Duodenal mucosa (tissue), 2 donors: ENCODE data around the gene AXL.
A peak's percentile ranks its signal among the peaks of the same experiment; 100 is the strongest.

Experiments used
- H3K27ac ChIP-seq: one replicate; pipeline ENCODE4 v1.7.0; 2013; ENCODE audit warnings: low read depth, low read length
- H3K27me3 ChIP-seq, 2 donors: one replicate each; pipeline ENCODE4 v1.7.0; 2013; ENCODE audit warnings: low read length in 2 of 2, control low read depth in 1 of 2; ENCODE audit not compliant: insufficient read depth in 2 of 2, control insufficient read depth in 1 of 2
- H3K36me3 ChIP-seq, 2 donors: one replicate each; pipeline ENCODE4 v1.7.0; 2013; ENCODE audit warnings: low read length in 2 of 2, control low read depth in 1 of 2; ENCODE audit not compliant: insufficient read depth in 2 of 2, control insufficient read depth in 1 of 2
- H3K4me1 ChIP-seq, 2 donors: one replicate each; pipeline ENCODE4 v1.7.0; 2013; ENCODE audit warnings: low read length in 2 of 2, control low read depth in 1 of 2; ENCODE audit not compliant: insufficient read depth in 2 of 2, control insufficient read depth in 1 of 2
- H3K4me3 ChIP-seq, 2 donors: one replicate each; pipeline ENCODE4 v1.7.0; 2013; ENCODE audit warnings: low read length in 2 of 2, low read depth in 1 of 2
- H3K9ac ChIP-seq, 2 donors: one replicate each; pipeline ENCODE4 v1.7.0; 2013; ENCODE audit warnings: low read length in 2 of 2, low read depth in 1 of 2
- H3K9me3 ChIP-seq, 2 donors: one replicate each; pipeline ENCODE4 v1.7.0; 2013; ENCODE audit warnings: low read length in 2 of 2, control low read depth in 1 of 2; ENCODE audit not compliant: control insufficient read depth in 1 of 2

The AXL gene

GRCh38 chr19:41253660-41254059, 34.6 kb downstream of the AXL start:
- H3K9me3 ChIP-seq = no peaks in the 10 kb centered on the region
- H3K27ac ChIP-seq = no peak overlapping the region
- H3K36me3 ChIP-seq = peaks cover 2 to 20% of the 10 kb centered on the region in 2 donors
- no peak overlapping the region for H3K4me3 ChIP-seq
- H3K27me3 ChIP-seq = no peaks in the 10 kb centered on the region
- no peaks in the 10 kb centered on the region for H3K4me1 ChIP-seq
- H3K9ac ChIP-seq = no peak overlapping the region

- Histone ChIP-seq H3K4me3 (no peak overlapping the region), H3K9ac (no peak overlapping the region), H3K36me3 (peaks cover 0 to 17% of the 10 kb centered on the region in 2 donors), H3K4me1 (no peaks in the 10 kb centered on the region), H3K27ac (no peak overlapping the region), H3K9me3 (no peaks in the 10 kb centered on the region), H3K27me3 (no peaks in the 10 kb centered on the region)
These were observed 36.1 kb downstream of the AXL start for GRCh38 chr19:41255171-41255570.

GRCh38 chr19:41261474-41262190, 42.6 kb downstream of the AXL start:
- Histone ChIP-seq H3K4me3 (peak overlapping the region; percentile 82), H3K36me3 (peaks cover 0 to 1% of the 10 kb centered on the region in 2 donors), H3K4me1 (peaks cover 16% of the 10 kb centered on the region in 2 donors), H3K27ac (peak overlapping the region; percentile 68), H3K9ac (peak overlapping the region; percentile 90 to 91), H3K9me3 (no peaks in the 10 kb centered on the region), H3K27me3 (no peaks in the 10 kb centered on the region)

DNA sequence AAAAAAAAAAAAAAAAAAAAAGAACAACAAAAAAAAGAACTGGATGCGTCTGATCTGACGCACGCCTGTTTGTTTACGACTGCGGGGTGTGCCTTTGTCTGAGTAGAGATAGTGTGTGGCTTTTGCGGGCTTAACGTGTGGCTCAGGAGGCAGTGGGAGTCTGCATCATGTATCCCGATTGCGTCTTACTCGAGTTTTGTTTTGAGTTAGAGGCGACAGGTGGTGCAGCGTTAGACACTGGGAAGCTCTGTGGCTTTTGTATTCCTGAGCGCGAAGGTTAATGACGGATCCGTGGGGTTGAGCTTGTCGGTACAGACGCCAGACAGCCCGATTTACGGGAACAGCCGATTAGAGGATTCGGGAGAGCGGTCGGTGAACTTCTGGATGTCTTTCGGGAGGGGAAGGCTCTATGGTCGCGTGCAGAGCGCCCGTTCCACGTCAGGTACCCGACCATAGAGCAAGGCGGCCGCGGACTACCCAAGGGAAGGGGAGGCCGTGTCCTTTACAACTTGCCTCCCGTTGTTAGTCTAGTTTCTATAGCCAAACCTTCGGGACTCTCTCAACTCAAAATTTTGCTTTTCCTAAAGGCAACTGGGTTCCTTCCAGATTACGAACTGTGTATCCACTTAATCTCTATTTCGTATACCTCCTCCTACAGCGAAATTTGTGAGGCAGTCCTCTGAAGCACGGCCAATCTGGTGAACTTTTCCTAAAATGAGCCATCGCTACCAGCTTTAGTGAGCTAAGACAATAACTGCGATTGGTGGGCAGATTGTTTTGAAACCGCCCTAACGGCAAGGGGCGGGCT, 44.2 kb downstream of the AXL start:
- peak overlapping the region; percentile 82 for H3K4me3 ChIP-seq
- peak overlapping the region; percentile 90 to 91 for H3K9ac ChIP-seq
- peak overlapping the region; percentile 95 for H3K27ac ChIP-seq
- peaks cover 2 to 9% of the 10 kb centered on the region in 2 donors for H3K36me3 ChIP-seq
- H3K4me1 ChIP-seq = peaks cover 27% of the 10 kb centered on the region in 2 donors
- no peaks in the 10 kb centered on the region for H3K9me3 ChIP-seq
- no peaks in the 10 kb centered on the region for H3K27me3 ChIP-seq

GRCh38 chr19:41263850-41264580, 45.0 kb downstream of the AXL start, which contains the start of gene HNRNPUL1:
Gene HNRNPUL1, plus strand, starts transcription at chr19:41264372. Its CDS starts 132 bp downstream, at chr19:41264504.
- no peaks in the 10 kb centered on the region for H3K27me3 ChIP-seq
- no peaks in the 10 kb centered on the region for H3K9me3 ChIP-seq
- peak within 1 kb of the TSS; percentile 88 to 90 for H3K4me3 ChIP-seq
- peak within 1 kb of the TSS; percentile 95 for H3K27ac ChIP-seq
- H3K9ac ChIP-seq = peak within 1 kb of the TSS; percentile 91 to 95
- peaks cover 27% of the 10 kb centered on the region in 2 donors for H3K4me1 ChIP-seq
- H3K36me3 ChIP-seq = peaks cover 8 to 17% of the 10 kb centered on the region in 2 donors

DNA sequence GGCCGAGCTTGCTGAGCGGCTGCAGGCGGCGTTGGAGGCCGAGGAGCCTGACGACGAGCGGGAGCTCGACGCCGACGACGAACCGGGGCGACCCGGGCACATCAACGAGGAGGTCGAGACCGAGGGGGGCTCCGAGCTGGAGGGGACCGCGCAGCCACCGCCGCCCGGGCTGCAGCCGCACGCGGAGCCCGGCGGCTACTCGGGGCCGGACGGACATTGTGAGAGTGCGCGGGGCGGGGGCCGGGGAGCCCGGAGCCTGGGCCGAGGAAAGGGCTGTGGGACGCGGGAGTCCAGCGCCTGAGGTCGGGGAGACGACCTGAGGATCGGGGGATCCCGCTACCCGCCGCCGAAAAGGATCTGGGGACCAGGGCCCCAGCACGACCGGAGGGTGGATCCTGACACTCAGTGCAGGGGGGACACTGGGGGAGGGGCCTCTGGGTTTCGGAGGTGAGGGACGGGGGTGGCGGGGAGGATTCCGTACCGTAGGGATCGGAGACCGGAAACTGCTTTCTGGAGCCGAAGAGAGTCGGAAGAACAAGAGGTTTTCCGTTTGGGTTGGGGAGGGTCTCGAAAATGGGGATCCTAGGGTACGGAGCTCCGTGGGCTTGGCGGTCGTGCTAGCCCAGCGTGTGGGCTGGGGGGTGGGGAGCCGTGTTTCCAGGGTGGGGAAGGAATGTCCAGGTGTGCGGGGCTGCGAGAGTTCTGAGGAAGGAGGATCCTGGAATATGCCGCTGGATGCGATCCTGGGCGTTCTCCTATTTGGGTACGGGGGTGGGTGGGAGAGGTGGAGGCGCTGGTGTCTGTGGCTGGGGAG, 45.8 kb downstream of the AXL start:
- peaks cover 14 to 24% of the 10 kb centered on the region in 2 donors for H3K36me3 ChIP-seq
- peak overlapping the region; percentile 90 to 95 for H3K9ac ChIP-seq
- peaks cover 27% of the 10 kb centered on the region in 2 donors for H3K4me1 ChIP-seq
- H3K9me3 ChIP-seq = no peaks in the 10 kb centered on the region
- peak overlapping the region; percentile 88 to 90 for H3K4me3 ChIP-seq
- peak overlapping the region; percentile 95 for H3K27ac ChIP-seq
- no peaks in the 10 kb centered on the region for H3K27me3 ChIP-seq

DNA sequence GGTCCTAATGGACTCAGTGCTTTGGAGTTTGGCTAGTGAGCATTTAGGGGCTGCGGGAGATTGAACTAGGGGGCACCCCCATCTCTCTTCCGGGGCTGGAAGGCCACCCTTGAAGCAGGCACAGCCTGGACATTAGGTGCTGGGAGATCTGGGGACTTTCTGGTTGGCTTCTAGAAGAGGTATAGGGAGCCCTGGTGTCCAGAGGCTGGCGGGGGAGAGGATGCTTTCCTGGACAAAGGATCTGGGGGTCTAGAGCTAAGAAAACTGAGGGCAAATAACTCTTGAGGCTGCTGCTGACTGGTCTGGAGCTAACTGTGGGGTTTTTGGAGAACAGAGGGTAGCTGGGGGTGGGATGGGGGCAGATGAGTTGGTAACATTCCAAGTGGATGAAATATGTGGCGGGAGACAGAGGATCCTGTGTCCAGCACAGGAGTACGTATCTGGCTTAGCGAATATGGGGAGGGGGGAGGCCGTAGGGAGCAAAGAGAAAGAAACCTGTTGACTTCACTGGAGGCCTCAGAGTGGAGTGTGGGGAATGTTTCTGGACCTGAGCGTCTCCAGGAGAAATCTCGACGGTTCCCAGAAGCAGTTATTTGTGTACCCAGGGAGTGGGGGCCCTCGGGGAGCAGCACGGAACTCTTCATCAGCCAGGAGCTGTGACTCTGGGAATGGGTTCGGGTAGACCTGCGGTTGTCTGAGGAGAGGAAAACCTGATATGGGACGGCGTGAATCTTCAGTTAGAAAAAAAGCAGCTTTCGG, 46.6 kb downstream of the AXL start:
- peak overlapping the region; percentile 88 to 90 for H3K4me3 ChIP-seq
- peak overlapping the region; percentile 95 for H3K27ac ChIP-seq
- H3K36me3 ChIP-seq = peaks cover 14 to 29% of the 10 kb centered on the region in 2 donors
- H3K9me3 ChIP-seq = no peaks in the 10 kb centered on the region
- peak overlapping the region; percentile 90 to 95 for H3K9ac ChIP-seq
- H3K4me1 ChIP-seq = peaks cover 27% of the 10 kb centered on the region in 2 donors
- no peaks in the 10 kb centered on the region for H3K27me3 ChIP-seq

GRCh38 chr19:41269055-41269454, 50.0 kb downstream of the AXL start:
- H3K4me1 ChIP-seq = peaks cover 19 to 21% of the 10 kb centered on the region in 2 donors
- H3K4me3 ChIP-seq = no peak overlapping the region
- no peak overlapping the region for H3K27ac ChIP-seq
- H3K9ac ChIP-seq = no peak overlapping the region
- H3K9me3 ChIP-seq = no peaks in the 10 kb centered on the region
- H3K27me3 ChIP-seq = no peaks in the 10 kb centered on the region
- H3K36me3 ChIP-seq = peaks cover 48 to 64% of the 10 kb centered on the region in 2 donors

- no peaks in the 10 kb centered on the region for H3K9me3 ChIP-seq
- no peak overlapping the region for H3K9ac ChIP-seq
- H3K4me1 ChIP-seq = peaks cover 19 to 21% of the 10 kb centered on the region in 2 donors
- H3K36me3 ChIP-seq = peaks cover 53 to 69% of the 10 kb centered on the region in 2 donors
- H3K27ac ChIP-seq = no peak overlapping the region
- no peaks in the 10 kb centered on the region for H3K27me3 ChIP-seq
- no peak overlapping the region for H3K4me3 ChIP-seq
These were observed 50.5 kb downstream of the AXL start for GRCh38 chr19:41269571-41269970.
